Stimulated activated memory B cell treated with anti-CD40 and anti-IgM and Interleukin-4, amounts not matched to agents 10 μg/mL and 1 μg/mL and 100 μg/mL, for 72 hours (primary cell): ENCODE measurements around the gene ERGIC1.
"Not testable (repeated sequence)": the region's sequence is repeated elsewhere in the genome, so short reads cannot be mapped to it uniquely, and the experiment has no call there.

Experiments
- ATAC-seq: fragments of 150-1000 bp; cut with Tn5 transposase; 2 replicates; pipeline ENCODE4 v1.10.0; 2021
- H3K27ac Mint-ChIP-seq: one replicate; pipeline ENCODE4 v1.8.0; 2022; ENCODE audit warnings: mild to moderate bottlenecking, mixed read lengths
- H3K27me3 Mint-ChIP-seq: one replicate; pipeline ENCODE4 v1.8.0; 2022; ENCODE audit warnings: mixed read lengths
- H3K36me3 Mint-ChIP-seq: one replicate; pipeline ENCODE4 v1.8.0; 2022; ENCODE audit warnings: mixed read lengths
- H3K4me1 Mint-ChIP-seq: one replicate; pipeline ENCODE4 v1.8.0; 2022; ENCODE audit warnings: mixed read lengths
- H3K4me3 Mint-ChIP-seq: one replicate; pipeline ENCODE4 v1.8.0; 2022; ENCODE audit warnings: mild to moderate bottlenecking, moderate library complexity, mixed read lengths
- H3K9me3 Mint-ChIP-seq: one replicate; pipeline ENCODE4 v1.8.0; 2022; ENCODE audit warnings: mixed read lengths

The ERGIC1 gene

DNA sequence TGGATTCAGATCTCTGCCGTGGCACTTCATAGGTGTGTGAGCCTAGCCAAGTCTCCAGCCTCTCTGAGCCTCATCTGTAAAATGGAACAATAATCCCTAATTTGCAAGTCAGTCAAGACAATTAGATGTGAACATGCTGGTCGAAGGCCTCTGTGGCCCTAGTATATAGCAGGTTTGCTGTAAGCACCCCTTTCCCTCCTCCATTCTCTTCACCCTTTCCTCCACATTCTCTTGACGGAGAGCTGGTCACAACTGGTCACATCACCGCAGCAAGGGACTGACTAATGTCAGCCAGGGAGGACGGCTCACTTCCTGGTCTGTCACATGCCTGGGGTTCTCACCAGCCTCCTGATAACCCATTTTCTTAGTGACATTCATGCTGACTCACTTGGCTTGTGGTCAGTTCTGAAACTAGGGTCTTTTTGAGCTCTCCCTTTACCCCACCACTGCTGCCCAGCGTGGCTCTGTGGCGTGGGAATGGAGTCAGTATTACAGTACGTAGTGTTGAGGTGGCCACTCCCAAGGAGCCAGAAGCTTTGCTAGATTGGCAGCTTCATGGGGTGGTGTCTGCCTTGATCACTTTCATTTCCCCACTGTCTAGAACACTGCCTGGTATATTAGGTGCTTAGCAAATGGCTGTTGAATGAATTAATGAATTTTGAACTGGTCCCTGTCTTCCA lies 47.8 kb downstream of the ERGIC1 start:
- Mint-ChIP-seq H3K4me3 (peak overlapping the region; percentile 22), H3K36me3 (peaks cover 52% of the 10 kb centered on the region), H3K9me3 (no peaks in the 10 kb centered on the region), H3K27me3 (no peaks in the 10 kb centered on the region), H3K27ac (peak overlapping the region; percentile 90), H3K4me1 (peaks cover 62% of the 10 kb centered on the region)
- ATAC-seq: peak; percentile 89

DNA sequence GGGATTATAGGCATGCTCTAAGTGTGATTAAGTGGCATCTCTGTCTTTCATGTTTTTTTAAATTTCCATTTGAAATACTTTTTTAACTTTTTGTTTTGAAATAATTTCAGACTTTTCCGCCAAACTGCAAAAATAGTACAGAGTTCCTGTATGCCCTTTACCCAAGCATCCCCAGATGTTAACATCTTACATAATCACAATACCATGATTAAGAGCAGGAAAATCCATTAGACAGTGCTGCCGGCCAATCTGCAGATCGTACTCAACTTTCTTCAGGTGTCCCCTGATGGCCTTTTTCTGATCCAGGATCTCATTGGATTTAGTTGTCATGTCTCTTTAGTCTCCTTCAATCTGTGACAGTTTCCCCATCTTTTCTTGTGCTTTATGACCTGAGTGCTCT lies 49.0 kb downstream of the ERGIC1 start:
- Mint-ChIP-seq H3K4me1 (peaks cover 56% of the 10 kb centered on the region), H3K36me3 (peaks cover 54% of the 10 kb centered on the region), H3K27ac (peak overlapping the region; percentile 90), H3K4me3 (no peak overlapping the region), H3K27me3 (no peaks in the 10 kb centered on the region), H3K9me3 (no peaks in the 10 kb centered on the region)
- no peak for ATAC-seq

DNA sequence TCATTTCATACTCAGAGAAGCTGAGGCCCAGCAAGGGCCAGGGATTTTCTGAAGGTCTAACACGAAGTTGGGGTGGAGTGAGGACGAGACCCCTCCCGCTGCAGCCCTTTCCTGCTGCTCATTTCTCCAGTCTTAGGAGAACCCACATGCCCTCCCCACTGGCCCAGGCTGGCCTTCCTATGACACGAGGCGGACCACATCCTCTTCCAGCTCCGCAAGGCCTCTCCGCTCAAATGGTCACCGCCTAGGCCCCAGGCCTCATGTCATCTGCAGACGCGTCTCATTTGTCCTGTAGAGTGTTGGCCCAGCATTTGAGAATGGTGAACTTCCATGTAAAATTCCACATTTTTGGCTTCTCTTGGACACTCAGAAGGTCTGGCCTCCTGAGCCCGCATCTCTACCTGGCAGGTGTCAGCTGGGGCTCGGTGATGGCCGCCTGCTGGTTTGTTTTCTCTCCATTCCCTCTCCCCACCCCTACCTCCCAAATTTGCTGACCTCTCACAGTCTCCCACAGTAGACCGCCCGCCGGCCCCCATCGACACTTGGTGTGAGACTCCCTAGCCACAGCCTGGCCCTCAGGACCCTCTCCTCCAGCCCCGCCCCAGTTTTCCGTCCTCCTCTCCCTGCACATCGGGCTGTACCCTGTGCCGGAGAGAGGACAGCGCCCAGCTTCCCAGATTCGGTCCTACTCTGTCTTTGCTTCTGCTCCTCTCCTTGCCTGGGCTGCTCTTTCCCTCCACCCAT lies 51.7 kb downstream of the ERGIC1 start:
- Mint-ChIP-seq H3K36me3 (peaks cover 61% of the 10 kb centered on the region), H3K4me3 (no peak overlapping the region), H3K27ac (peak overlapping the region; percentile 37), H3K27me3 (no peaks in the 10 kb centered on the region), H3K9me3 (no peaks in the 10 kb centered on the region), H3K4me1 (peaks cover 51% of the 10 kb centered on the region)
- no peak for ATAC-seq

DNA sequence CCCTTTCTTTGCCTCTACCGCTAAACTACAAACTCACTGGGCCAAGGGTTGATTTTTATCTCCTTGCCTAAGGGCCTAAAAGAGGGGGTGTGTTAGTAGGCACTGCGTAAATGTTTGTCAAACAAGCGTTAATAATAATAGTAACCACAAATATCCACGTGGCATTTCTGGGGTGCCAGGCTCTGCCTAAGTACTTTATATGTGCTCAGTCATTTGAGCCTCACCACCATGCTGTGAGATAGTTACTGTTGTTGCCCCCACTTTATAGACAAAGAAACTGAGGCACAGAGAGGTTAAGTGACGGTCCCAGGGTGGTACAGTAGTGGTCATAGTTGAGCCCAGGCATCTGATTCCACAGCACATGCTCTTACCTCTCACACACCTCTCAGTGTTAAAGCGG lies 52.4 kb downstream of the ERGIC1 start:
- ATAC-seq: no peak
- Mint-ChIP-seq H3K27ac (peak overlapping the region; percentile 37), H3K27me3 (no peaks in the 10 kb centered on the region), H3K36me3 (peaks cover 66% of the 10 kb centered on the region), H3K9me3 (no peaks in the 10 kb centered on the region), H3K4me3 (no peak overlapping the region), H3K4me1 (peaks cover 45% of the 10 kb centered on the region)

DNA sequence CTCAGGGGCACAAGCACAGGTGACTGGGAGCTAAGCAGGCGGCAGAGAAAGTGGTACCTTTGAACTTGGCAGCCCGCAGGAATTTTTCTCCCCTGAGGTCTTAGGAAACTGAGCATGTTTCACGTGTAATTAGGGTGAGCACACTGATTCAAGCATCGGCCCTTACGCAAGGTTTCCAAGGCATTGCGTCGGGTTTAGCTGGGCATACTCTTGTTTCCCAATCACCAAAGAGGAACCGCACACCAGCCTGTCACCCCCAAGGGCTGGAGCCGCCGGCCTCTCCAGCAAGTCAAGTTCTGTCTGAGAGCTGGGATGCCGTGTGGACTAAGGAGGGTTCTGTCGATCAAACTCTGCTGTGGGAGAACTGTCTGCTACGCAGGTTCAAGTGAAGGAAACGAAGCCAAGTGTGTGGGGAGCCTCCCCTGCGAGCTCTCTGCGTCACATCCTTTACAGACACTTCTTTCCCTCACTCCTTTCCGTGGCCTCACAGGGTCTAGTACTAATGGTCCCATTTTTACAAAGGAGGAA lies 53.0 kb downstream of the ERGIC1 start:
- Mint-ChIP-seq H3K4me3 (no peak overlapping the region), H3K36me3 (peaks cover 65% of the 10 kb centered on the region), H3K27ac (peak overlapping the region; percentile 13), H3K4me1 (peaks cover 40% of the 10 kb centered on the region), H3K9me3 (no peaks in the 10 kb centered on the region), H3K27me3 (no peaks in the 10 kb centered on the region)
- no peak for ATAC-seq

DNA sequence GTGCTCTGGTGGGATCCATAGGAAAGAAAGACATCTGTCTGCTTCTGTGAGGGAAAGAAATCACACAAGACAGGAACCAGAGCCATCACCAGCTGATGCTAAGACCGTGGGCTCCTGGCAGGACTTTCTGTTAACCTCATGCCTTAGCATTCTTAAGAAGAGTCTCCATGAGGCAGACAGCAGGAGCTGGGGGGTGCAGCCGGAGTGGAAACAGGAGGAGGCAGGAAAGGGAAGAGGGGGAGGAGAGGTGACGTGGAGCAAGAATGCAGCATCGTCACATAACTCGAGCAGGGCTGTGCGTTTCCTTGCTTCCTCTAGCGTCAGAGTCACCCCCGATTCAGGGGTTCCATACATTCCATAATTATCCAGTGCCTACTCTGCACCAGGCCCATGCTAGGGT lies 53.6 kb downstream of the ERGIC1 start:
- ATAC-seq: no peak
- peaks cover 33% of the 10 kb centered on the region for H3K4me1 Mint-ChIP-seq
- no peaks in the 10 kb centered on the region for H3K27me3 Mint-ChIP-seq
- H3K36me3 Mint-ChIP-seq: peaks cover 62% of the 10 kb centered on the region
- no peaks in the 10 kb centered on the region for H3K9me3 Mint-ChIP-seq
- peak overlapping the region; percentile 13 for H3K27ac Mint-ChIP-seq
- no peak overlapping the region for H3K4me3 Mint-ChIP-seq

DNA sequence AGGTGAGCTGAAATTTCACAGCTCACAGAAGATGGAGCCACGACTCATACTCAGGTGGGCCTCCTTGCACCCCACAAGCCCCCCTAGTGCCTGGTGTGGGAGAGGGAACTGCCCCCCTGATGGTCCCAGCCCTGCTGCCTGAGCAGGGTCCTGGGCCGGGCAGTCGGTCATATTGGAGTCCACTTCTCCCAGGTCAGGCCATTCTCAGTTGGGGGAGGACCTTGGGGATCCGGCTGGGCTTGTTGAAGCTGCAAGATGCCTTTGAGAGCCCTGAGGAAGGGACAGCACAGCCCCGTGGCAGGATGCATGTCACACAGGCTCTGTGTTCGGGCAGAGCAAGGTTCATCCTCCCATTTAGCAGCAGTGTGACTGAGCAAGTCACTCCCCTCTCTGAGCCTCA lies 56.6 kb downstream of the ERGIC1 start:
- H3K4me1 Mint-ChIP-seq: peaks cover 8% of the 10 kb centered on the region
- no peaks in the 10 kb centered on the region for H3K27me3 Mint-ChIP-seq
- H3K4me3 Mint-ChIP-seq: no peak overlapping the region
- no peak for ATAC-seq
- peaks cover 54% of the 10 kb centered on the region for H3K36me3 Mint-ChIP-seq
- H3K27ac Mint-ChIP-seq: no peak overlapping the region
- H3K9me3 Mint-ChIP-seq: no peaks in the 10 kb centered on the region

DNA sequence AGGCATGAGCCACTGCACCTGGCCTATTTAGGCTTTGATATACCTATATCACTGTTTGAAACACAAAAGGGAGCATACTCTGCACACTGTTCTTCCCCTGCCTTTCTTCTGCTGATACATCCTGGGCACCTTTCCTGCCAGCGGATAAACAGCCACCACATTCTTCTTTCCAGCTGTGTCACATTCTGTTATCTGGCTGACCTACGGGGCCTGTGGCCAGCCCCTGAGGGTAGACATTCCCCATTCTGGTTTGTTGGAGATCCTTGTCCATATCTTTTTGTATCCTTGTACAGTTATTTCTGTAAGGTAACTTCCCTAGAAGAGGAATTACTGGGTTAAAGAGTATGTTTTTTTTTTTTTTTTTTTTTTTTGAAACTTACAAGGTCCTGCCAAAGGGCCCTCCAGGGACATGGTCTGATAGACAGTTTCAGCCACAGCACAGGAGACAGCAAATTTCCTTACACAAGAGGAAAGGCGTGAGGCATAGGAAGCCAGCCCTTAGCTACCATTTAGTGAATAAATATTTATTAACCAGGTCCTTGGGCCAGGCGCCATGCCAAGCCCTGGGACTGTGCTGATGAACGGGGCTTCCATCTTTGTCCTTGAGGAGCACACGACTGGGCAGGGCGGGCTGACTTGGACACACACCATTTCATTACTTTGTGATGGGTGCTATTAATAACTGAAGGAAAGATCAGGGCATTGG lies 57.8 kb downstream of the ERGIC1 start:
- Mint-ChIP-seq H3K36me3 (peaks cover 49% of the 10 kb centered on the region), H3K27me3 (no peaks in the 10 kb centered on the region), H3K9me3 (no peaks in the 10 kb centered on the region), H3K4me3 (no peak overlapping the region), H3K4me1 (no peaks in the 10 kb centered on the region), H3K27ac (no peak overlapping the region)
- no peak for ATAC-seq

DNA sequence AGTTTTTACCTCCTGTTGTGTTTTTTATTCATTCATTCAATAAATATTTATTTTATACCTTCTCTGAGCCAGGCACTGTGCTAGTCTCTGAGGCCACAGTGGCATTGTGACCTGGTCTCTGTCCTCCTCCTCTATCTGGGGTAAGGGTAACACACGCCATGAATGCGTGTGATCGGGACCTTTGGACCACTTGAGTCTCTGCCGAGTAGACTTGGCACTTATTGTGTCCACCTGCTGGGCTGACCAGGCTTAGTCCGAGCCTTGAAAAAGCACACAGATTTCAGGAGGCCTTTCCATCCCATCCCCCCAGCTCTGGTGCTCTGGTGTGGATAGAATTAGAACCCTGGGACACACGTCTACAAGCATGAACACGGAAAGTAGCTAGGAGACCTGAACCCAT lies 58.7 kb downstream of the ERGIC1 start:
- no peaks in the 10 kb centered on the region for H3K9me3 Mint-ChIP-seq
- peaks cover 51% of the 10 kb centered on the region for H3K36me3 Mint-ChIP-seq
- no peaks in the 10 kb centered on the region for H3K27me3 Mint-ChIP-seq
- H3K27ac Mint-ChIP-seq: no peak overlapping the region
- no peaks in the 10 kb centered on the region for H3K4me1 Mint-ChIP-seq
- no peak overlapping the region for H3K4me3 Mint-ChIP-seq
- ATAC-seq: no peak

DNA sequence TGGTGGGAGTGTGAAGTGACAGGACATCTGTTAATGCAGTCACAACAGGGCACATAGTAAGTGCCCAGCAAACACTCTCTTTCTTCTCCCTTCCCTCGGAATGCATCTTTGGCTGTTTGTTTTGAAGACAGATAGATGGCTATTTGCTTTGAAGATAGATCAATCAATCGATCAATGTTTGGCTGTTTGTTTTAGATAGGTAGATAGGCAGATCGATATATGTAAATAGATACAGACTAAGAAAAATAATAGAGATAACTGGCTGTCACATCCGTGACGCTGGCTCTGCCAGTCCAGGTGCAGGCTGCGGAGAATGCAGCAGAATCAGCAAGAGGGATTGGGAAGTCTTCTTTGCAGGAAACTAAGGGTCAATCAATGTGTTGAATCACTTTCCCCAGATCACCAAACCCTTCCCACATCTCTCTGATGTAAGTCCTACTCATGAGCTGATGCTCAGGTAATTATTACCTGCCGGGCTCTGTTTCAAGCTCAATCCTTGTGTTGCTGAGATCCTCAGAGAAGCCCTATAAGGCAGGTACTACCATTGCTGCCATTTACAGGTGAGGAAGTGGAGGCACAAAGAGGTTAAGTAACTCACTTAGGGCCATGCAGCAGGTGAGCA lies 60.8 kb downstream of the ERGIC1 start:
- Mint-ChIP-seq H3K9me3 (no peaks in the 10 kb centered on the region), H3K4me1 (no peaks in the 10 kb centered on the region), H3K36me3 (peaks cover 51% of the 10 kb centered on the region), H3K4me3 (no peak overlapping the region), H3K27me3 (no peaks in the 10 kb centered on the region), H3K27ac (no peak overlapping the region)
- no peak for ATAC-seq

DNA sequence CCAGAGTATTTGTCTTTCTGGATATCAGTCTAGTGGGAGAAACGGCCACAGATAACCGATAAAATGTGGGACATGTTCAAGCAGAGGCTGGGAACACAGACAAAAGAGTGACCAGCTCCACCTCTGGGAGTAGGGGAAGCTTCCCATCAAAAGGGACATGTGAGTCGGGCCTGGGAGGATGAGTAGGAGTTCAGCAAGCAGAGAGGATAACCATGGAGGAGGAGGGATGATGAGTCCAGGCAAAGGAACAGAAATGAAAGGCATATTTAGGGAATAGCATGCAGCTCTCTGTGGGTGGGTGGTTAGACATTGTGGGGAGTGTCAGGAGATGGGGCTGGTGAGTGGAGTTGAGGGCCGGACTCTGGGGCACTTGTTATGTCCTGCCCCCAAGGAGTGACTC lies 61.5 kb downstream of the ERGIC1 start:
- no peak for ATAC-seq
- Mint-ChIP-seq H3K4me3 (no peak overlapping the region), H3K27ac (peak overlapping the region; percentile 4), H3K9me3 (no peaks in the 10 kb centered on the region), H3K4me1 (no peaks in the 10 kb centered on the region), H3K27me3 (no peaks in the 10 kb centered on the region), H3K36me3 (peaks cover 55% of the 10 kb centered on the region)

DNA sequence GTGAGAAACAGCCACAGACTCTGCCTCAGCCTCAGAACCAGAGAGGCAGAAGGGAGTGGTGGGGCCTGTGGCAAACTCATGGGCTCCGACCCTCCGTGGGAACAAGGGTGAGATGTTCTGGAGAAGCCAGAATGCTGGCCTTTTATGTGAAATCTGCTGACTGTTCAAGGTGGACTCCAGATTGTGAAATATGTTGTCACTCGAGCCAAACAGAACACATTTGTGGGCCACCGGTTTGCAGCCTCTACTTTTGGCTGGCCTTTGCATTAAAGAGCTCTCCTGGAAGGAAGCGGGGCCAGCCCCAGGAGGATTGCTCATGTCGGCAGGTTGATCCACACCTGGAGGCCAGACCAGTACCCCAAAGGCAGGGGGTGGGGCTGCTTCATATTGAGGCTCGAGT lies 62.4 kb downstream of the ERGIC1 start:
- peak overlapping the region; percentile 42 for H3K27ac Mint-ChIP-seq
- H3K4me3 Mint-ChIP-seq: no peak overlapping the region
- H3K9me3 Mint-ChIP-seq: no peaks in the 10 kb centered on the region
- H3K27me3 Mint-ChIP-seq: no peaks in the 10 kb centered on the region
- no peaks in the 10 kb centered on the region for H3K4me1 Mint-ChIP-seq
- H3K36me3 Mint-ChIP-seq: peaks cover 55% of the 10 kb centered on the region
- no peak for ATAC-seq

DNA sequence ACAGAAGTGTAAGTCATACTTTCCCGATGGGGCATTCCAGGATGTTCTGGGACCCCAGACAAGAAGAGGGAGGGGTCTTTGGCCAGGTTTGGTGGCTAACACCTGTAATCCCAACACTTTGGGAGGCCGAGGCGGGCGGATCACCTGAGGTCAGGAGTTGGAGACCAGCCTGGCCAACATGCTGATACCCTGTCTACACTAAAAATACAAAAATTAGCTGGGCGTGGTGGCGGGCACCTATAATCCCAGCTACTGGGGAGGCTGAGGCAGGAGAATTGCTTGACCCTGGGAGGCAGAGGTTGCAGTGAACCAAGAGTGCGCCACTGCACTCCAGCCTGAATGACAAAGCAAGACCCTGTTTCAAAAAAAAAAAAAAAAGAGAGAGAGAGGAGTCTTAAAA lies 63.0 kb downstream of the ERGIC1 start:
- H3K4me1 Mint-ChIP-seq, H3K9me3 Mint-ChIP-seq, H3K27me3 Mint-ChIP-seq, H3K4me3 Mint-ChIP-seq, ATAC-seq: not testable (repeated sequence)
- Mint-ChIP-seq H3K27ac (peak overlapping the region; percentile 42), H3K36me3 (peaks cover 50% of the 10 kb centered on the region)

DNA sequence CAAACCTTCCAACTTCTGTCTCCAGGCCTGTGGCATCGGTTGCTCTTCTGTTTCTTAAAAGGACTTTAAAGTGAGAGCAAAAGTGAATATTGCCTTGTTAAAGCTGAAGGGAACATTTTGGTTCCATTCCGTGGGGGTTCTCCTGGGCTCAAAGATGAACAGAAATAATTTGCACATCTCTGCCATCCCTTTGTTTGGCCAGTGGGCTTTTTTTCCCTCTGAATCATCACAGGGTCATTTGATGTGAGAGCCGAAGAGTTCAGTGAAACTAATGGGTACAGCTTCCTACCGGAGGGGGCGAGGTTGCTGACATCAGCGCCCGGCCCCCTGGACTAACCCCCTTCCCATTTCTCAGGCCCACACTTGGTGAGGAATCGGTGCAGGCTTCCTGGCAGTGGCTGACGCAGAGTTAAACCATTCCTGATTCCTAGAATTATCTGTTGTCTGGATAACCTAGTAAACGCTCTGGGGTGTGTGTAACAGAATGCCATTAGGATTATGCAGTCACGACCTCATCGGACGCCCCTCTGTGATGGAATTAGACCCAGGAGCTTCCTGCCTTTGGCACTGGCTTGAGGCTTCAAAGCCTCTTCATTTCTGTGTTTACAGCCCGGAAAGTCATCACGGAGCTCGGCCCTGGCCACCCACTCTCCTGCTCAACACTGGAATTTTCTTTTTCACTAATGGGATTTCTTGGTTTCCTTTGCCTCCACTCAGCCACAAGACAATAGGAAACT lies 63.6 kb downstream of the ERGIC1 start:
- no peaks in the 10 kb centered on the region for H3K9me3 Mint-ChIP-seq
- no peak overlapping the region for H3K27ac Mint-ChIP-seq
- H3K4me3 Mint-ChIP-seq: no peak overlapping the region
- no peak for ATAC-seq
- no peaks in the 10 kb centered on the region for H3K4me1 Mint-ChIP-seq
- peaks cover 49% of the 10 kb centered on the region for H3K36me3 Mint-ChIP-seq
- no peaks in the 10 kb centered on the region for H3K27me3 Mint-ChIP-seq
